GM18517 (cell line): Measurements from ENCODE around the gene BHMT2.

Experiments
- ATAC-seq: cut with Tn5 transposase; IDR thresholded peaks from one replicate; pipeline ENCODE4 v1.9.1; 2021; ENCODE audit warnings: mild to moderate bottlenecking, moderate library complexity; ENCODE audit not compliant: unreplicated experiment

The BHMT2 gene, protein sequence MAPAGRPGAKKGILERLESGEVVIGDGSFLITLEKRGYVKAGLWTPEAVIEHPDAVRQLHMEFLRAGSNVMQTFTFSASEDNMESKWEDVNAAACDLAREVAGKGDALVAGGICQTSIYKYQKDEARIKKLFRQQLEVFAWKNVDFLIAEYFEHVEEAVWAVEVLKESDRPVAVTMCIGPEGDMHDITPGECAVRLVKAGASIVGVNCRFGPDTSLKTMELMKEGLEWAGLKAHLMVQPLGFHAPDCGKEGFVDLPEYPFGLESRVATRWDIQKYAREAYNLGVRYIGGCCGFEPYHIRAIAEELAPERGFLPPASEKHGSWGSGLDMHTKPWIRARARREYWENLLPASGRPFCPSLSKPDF

DNA sequence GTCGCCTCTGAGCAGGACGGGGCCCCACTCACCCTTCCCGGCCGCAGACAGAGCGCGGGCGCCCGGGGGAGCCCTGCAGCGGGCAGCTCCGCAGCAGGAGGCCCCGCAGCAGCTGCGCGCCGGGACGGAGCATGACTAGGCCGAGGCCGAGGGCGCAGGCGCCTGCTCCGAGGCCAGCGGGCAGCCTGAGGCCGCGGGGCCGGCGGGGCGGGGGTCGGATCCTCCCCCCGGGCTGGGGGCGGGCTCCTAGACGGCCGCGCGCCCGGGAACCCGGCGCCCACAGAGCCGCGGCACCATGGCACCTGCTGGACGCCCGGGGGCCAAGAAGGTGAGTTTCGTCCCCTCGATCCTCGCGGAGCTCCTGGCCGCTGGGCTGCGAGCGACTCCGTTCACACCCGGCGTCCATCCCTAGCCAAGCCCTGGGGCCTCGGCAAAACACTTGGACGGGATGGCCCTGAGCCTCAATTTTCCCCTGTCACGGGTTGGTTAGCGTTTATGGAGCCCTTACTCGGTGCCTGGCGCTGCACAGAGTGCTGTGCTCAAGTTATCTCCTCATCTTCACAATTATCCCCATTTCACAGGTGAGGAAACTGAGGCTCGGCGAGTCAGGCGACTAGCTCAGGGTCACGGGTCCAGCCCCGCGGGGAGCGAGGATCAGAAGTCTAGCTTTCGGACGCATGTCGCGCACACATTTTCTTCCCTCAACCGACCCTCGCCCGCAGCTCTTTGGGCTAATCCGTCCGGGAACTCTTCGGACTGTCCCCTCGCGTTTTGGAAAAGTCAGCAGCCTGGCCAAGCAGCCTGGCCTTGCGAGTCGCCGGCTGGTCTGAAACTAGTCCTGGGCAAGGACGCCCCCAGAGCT, at the start of gene BHMT2, which contains the start of gene DMGDH:
Gene BHMT2, plus strand, starts transcription at position 280 of the 862 bp plus-strand sequence. Its CDS starts 16 bp downstream, at position 296.
Gene DMGDH, minus strand, starts transcription at position 187 of the 862 bp plus-strand sequence. Its CDS starts 54 bp downstream, at position 133.
- no peak for ATAC-seq

DNA sequence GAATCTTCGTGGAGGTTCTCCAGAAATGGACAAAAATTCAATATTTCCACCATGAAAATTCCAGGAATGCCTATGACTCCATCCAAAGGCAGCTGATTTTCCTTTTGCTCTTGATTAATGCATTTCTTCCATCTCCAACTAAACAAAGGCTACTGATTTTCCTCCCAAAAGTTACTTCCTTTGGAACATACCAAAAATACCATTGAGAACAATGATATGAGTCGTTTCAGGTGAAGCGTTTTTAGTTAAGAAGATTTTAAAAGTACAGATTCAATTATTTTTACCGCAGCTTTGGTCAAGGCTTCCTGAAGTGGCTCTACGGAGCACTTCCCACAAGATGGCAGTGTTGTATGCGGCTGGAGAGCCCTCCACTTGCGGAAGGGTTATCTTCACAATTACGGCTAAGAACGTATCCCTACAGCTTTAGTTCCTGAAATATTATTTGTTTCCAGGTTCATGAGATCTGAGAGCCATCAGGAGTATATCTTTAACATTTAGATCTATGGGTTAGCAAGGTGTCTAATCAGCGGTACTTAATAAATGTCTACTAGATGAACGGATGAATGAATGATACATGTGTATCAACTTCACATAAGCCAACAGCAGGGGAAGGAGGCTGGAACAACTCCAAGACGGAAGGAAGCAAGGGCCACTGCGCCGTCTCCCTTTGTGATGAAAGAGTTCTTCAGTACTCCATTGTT, 48.6 kb upstream of the BHMT2 start:
- no peak for ATAC-seq

DNA sequence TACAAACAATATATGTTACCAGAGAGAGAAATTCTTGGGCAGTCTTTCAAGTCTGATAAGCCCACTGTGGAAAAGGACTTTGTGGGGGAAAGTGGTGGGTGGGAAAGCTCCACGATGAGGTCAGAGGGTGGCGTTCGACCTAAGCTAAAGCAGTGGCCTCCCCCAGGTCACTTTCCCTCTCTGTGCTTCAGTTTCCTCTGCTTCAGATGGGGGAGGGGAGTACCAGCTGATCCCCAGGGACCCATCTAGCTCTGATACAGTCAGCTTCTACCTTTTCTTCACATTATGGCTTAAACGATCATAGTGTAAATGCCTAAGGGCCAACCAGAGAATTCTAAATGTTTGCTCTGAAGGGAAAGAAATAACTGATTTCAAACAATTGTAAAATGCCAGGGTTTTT, 47.8 kb upstream of the BHMT2 start:
- no peak for ATAC-seq

DNA sequence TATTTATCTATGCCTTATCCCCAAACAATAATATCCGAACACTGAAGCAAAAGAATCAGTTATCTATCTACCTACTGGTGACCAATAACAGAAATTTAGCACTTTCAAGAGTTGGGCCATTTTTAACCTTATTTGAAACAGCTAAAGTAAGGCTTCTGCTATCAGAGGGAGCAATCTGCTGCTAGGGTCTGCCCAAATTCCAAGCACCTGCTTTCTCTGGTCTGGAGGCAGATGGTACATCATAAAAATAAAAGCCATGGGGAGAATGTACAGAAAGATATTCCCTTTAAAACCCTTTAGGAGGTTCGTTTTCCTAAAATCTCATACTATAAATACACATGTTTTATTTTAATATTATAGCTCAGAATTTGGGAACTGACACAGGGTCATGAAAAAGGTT, 46.8 kb upstream of the BHMT2 start:
- ATAC-seq, result no peak

DNA sequence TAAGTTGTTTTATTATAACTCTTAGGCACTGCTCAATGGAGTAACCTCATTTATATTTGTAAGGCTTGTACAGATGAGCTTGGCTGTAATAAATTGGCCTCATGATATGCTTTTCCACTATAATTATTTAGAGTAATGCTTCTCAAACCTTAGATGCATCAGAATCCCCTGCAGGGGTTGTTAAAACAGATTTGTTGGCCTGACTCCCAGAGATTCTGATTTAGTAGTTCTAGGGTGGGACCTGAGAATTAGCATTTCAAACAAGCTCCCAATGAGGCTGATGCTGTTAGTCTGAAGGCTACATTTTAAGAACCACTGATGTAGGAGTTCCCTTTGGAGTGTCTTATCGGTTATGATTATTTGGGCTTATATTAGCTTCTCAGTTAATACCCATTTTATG, 46.2 kb upstream of the BHMT2 start:
- ATAC-seq, result no peak

DNA sequence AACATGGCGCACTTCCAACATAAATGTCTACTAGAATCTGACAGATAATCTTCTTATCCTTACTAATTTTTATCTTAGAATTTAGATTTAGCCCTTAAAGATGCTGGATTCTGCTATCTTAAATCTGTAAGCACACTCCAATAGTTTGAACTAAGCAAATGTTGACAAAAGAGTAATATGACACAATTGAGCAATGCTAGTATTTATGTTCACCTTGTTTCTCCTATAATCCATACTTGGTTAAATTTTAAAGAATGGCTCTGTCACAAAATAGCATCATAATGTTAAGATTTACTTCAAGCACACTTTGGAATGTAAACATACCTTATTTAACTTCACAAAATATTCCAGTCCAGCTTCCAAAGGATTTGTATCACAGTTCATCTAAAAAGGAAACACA, 45.6 kb upstream of the BHMT2 start:
- ATAC-seq, result no peak

DNA sequence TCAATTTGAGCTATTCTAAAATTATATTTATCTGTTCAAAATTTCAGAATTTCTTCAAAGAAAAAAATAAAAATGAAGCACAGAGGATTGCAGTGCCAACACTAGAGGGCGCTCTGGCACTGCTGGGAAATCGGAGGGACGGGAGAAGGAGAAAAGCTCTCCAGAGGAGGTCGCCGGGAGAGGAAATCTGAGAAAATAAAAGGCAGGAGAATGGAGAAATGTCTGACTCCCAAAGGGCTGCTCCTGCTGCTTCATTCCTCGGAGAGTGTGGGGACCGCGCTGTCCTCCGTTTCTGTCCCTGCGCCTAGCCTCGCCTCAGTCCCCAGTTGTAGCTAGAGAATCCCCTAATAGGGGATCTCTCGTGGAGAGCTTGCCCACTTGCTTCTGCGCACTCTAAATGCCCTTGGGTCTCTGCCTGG, 44.5 kb upstream of the BHMT2 start:
- no peak for ATAC-seq

DNA sequence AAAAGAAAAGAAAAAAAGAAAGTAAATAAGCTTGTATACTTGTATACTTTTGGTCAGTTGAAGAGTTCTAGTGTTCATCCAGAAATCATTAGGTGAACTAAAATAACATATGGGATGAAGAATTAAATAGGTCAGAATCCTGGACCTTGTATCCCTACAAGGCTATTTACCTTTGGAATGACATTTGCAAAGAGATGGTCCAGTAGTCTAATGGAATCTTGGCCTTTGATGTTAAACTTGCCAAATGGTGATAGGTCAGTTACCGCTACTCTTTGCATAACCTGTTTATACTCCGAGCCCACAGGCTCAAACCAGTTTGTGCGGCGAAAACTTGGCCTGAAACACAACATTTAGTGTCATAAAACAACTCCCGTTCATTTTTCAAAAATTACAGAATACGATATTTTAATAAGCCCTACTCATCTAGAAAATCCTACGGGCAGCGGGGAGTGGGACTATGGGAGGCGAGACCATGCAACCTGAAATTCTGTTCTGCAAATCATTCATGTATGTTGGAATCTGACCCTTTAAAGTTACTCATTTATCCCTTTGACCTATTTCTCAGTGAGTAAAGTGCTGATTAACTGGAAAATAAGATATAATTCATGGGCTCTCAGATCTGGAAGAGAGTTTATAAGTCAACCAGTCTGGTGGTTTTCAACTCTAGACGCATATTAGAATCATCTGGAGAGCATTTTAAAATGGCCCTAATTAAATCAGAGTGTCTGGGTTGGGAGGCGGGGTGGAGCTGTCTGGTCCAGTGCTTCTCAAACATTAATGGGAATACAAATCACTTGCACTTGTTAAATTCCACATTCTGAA, 38.7 kb upstream of the BHMT2 start:
- no peak for ATAC-seq

DNA sequence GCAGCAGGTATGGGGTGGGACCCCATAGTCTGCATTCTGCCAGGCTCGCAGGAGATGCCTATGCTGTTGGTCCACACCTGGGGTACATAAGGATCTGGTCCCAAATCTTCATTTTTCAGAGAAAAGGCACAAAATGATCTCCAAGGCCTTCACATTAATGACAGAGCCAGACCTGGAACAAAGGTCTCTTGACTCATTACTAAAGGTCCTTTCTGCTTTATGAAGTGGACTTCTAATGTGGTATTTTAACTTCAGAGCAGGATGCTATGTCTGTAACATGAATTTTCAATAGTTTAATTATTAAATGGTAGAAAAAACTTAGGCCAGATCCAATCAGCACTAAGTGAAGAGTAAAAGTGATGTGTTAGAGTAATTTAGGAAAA, 38.1 kb upstream of the BHMT2 start:
- ATAC-seq, result no peak

DNA sequence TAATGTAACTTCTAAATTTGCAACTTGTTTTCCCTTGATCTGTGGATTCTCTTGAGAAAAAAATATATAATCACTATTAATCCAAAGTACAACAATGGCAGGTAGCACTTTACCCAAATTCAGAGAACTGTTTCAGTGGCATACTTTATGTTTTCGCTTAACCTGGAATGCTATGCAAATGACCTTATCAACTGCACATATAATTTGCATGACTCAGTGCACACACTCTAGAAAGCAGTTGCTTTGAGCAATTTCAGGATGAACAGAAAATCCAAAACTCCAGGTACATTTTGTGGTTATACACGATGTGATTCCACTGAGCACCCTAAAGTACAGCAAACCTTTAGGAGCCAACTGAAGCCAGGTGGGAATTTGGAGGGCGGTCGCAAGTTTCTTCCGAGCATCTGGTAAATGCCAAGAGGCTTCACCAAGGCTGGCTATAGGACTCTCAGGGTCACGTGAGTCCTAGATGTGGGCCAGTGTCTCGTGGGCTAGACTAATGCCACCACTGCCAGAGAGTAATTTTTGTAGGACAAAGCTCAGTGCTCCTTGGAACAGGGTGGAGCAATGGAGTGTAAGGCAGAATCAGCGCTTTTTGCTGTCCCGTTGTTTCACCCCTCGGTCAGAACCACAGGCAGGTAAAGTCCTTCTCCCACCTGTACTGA, 37.4 kb upstream of the BHMT2 start:
- no peak for ATAC-seq

DNA sequence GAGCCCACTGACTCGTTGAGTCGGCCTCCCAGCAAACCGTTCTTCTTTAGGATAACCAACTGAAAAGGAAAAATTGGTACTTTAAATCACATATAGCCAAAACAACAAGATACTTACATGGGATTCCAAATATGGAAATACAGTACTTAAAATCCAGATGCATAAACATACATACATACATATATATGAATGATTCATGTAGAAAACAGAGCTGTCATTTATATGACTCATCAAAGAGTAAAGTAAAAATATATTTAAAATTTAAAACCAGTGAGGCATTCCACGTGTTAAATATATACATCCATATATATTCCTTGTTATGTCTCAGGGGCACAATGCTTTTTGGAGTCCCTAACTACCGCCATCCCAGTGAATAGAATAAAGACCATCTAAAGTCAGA, 36.8 kb upstream of the BHMT2 start:
- no peak for ATAC-seq

DNA sequence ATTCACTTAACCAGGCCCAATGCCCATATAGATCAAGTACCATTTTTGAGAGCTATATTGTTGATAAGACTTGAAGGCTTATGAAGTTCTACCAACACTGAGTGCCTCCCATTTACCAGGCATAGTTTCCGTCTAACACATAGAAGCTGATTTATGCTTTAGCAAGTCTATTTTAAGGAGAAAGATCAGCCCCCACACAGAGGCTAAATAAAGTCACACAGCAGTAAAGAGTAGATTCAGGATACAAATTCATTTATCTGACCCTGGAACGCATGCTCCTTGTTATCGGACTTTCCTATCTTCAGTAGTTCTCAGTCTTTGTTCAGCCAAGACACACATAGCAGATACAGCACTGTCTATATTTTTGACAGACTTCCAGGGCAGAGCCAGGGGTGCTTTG, 34.3 kb upstream of the BHMT2 start:
- ATAC-seq, result no peak

DNA sequence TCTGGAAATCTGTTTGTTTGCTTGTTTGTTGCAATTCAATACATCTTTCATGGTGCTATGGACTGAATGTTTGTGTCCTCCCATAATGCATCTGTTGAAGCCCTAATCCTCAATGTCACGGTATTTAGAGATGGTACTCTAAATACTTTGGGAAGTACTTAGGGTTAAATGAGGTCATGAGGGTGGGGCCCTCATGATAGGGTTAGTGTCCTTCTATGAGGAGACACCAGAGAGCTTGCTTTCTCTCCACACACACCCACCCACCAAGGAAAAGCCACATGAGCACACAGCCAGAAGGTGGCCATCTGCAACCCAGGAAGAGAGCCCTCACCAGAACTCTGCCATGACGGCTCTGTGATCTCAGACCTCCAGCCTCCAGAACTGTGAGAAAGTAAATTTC, 32.8 kb upstream of the BHMT2 start:
- no peak for ATAC-seq

DNA sequence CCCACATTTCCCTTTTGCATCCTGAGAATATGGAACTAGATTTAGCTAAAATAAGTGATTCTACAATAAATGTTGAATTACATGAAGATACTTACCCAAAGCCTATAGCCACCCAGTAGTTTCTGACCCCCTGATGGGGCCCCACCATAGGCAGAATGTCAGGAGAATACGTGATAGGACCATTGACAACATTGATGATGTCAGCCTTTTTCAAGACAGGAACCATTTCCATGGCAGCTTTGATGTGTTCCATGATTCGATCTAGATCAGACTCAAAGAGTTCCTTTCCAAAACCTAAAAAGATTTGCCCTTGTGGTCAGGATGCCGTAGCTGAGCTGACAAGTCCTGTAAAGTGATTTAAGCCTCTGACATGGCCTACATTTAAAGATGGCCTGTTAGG, 27.4 kb upstream of the BHMT2 start:
- ATAC-seq, result no peak

DNA sequence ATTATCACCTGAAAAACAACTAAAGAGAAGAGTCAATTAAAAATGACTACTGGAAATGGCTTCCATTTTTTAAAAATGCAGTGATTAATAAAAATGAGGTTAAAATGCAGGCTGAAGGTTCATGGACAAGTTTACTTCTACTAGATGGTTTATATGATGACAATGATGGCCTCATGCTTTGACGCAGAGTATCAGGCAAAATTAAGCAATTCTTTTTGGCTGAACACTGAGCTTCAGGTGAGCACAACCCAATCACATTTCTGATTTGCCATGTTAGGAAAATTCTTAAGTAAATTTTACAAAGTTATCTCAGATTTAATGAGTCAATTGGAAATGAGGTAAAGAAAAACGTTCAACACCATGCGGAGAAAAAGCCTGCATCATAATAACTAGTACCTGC, 22.4 kb upstream of the BHMT2 start:
- ATAC-seq, result no peak

DNA sequence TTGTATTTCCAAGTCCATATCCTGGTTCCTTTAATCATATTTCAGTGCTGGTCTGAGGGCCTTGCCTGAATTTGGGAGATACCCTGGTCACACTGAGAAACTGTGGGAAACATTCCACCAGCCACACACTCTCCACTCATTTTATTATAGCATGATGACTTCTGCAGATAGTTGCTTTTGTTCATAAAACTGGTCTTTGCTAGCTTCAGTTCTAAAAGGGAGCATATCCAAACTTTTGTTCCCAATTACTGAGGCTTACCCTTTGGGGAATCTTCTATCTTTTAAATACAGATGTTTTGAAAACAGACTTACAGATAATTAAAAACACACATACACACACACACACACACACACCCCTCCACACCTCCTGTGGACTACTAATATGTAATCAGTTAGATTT, 21.1 kb upstream of the BHMT2 start:
- ATAC-seq, result no peak

DNA sequence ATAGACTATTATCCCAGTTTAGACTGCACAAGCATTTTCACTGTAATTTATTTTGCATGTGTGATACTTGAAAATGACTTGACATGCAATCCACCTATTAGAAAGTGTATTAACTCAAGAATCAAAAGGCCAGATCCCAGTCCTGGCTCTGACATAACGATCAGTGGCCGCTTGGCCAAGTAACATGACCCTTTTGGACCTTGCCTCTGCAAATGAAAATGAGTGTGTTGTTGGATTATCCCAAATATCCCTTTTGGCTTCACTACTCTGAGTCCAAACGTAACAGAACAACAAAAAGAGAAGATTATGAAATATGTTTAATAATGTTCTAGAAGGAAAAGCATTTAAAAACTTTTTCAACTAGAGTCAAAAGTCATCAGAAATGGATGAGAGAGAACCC, 19.1 kb upstream of the BHMT2 start:
- no peak for ATAC-seq

DNA sequence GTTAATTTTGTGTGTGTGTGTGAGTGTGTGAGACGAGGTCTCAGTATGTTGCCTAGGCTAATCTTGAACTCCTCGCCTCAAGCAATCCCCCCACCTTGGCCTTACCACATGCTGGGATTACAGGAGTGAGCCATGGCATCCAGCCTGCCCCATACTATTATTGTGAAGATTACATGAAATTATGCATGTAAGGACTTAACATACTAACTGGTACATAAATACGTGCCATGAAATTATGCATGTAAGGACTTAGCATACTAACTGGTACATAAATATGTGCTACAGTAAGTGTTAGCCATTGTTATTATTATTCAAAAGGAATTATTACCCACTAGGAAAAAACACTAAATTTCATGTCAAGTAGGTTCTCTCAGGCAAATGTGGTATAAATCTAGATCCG, 16.2 kb upstream of the BHMT2 start:
- ATAC-seq, result no peak

DNA sequence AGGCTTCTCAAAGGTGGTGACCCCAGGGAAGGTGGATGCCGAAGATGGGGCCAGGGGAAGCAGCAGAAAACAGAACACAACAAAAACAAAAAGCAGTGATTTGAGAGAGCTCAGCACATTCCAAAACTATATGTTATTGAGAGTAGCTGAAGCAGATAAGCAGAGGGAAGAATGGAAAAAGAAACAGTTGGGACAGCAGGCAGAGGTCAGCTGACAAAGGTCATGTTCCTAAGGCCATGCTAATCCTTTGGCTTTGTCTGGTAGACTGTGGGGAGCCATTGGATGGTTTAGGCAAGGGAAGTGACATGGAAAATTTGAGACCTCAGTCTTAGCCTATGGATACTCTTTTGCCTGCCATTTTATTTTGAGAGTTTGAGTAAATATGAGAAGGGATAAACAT, 14.6 kb upstream of the BHMT2 start:
- no peak for ATAC-seq

DNA sequence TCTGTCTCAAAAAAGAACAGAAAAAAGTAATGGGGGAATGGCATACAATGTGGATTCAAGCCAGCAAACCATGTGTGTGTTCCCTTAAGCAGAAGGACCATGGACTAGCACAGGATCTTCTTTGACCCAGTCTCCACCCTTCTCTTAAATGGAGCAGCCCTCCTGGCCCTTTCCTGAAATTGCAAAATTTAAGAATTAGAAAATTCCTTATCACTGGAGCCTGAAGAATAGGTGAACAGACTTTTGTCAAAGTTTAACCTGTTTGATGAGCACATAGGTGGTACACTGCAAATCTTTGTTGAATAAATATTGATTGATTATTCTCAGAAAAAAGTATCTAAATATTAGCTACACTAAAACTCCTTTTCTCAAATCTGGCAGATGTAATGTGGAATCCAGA, 12.7 kb upstream of the BHMT2 start:
- no peak for ATAC-seq
